ENCODE data around the gene IER5. TPM values are rescaled to one million over a fixed set of nuclear protein-coding genes. Genes with fewer than 3 reads are reported as not detected.
A peak's percentile ranks its signal among the peaks of the same experiment; 100 is the strongest.

IER5 gene
- total RNA-seq, 2 donors from 2014 or later, result 40.9 to 60.4 TPM

GRCh38 chr1:181061891-181062835 is 26.3 kb upstream of the IER5 start:
- Mint-ChIP-seq H3K27me3 (no peaks in the 10 kb centered on the region), H3K9me3 (no peaks in the 10 kb centered on the region), H3K4me1 (peaks cover 13% of the 10 kb centered on the region), H3K27ac (peak overlapping the region; percentile 90), H3K36me3 (ENCODE audit: low read depth) (peaks cover 17% of the 10 kb centered on the region), H3K4me3 (peak overlapping the region; percentile 72)
- peak; percentile 80 for ATAC-seq (replicated peaks)

- ATAC-seq (replicated peaks), result peak; percentile 92
- Mint-ChIP-seq H3K36me3 (ENCODE audit: low read depth) (peaks cover 17% of the 10 kb centered on the region), H3K27me3 (no peaks in the 10 kb centered on the region), H3K27ac (peak overlapping the region; percentile 90), H3K4me1 (peaks cover 13% of the 10 kb centered on the region), H3K4me3 (peak overlapping the region; percentile 72), H3K9me3 (no peaks in the 10 kb centered on the region)
Observed at GRCh38 chr1:181062836-181063428, 25.6 kb upstream of the IER5 start.

GRCh38 chr1:181064011-181064623 is 24.4 kb upstream of the IER5 start:
- Mint-ChIP-seq H3K9me3 (no peaks in the 10 kb centered on the region), H3K27me3 (no peaks in the 10 kb centered on the region), H3K27ac (no peak overlapping the region), H3K4me3 (no peak overlapping the region), H3K4me1 (peaks cover 13% of the 10 kb centered on the region), H3K36me3 (ENCODE audit: low read depth) (peaks cover 11% of the 10 kb centered on the region)
- ATAC-seq (replicated peaks), result no peak

GRCh38 chr1:181064702-181065101 is 23.8 kb upstream of the IER5 start:
- Mint-ChIP-seq H3K4me3 (no peak overlapping the region), H3K9me3 (no peaks in the 10 kb centered on the region), H3K27me3 (no peaks in the 10 kb centered on the region), H3K4me1 (peaks cover 13% of the 10 kb centered on the region), H3K36me3 (ENCODE audit: low read depth) (peaks cover 6% of the 10 kb centered on the region), H3K27ac (no peak overlapping the region)
- ATAC-seq (replicated peaks), result no peak

GRCh38 chr1:181073638-181074037 is 14.9 kb upstream of the IER5 start:
- Mint-ChIP-seq H3K4me1 (no peaks in the 10 kb centered on the region), H3K9me3 (no peaks in the 10 kb centered on the region), H3K36me3 (ENCODE audit: low read depth) (no peaks in the 10 kb centered on the region), H3K4me3 (no peak overlapping the region), H3K27ac (no peak overlapping the region), H3K27me3 (peaks cover 18% of the 10 kb centered on the region)
- ATAC-seq (replicated peaks), result no peak

- Mint-ChIP-seq H3K27me3 (peaks cover 24% of the 10 kb centered on the region), H3K9me3 (no peaks in the 10 kb centered on the region), H3K4me3 (no peak overlapping the region), H3K27ac (no peak overlapping the region), H3K4me1 (peaks cover 9% of the 10 kb centered on the region), H3K36me3 (ENCODE audit: low read depth) (no peaks in the 10 kb centered on the region)
- ATAC-seq (replicated peaks), result no peak
Observed at GRCh38 chr1:181075766-181076350, 12.6 kb upstream of the IER5 start.

GRCh38 chr1:181076852-181077251 is 11.6 kb upstream of the IER5 start:
- H3K36me3 Mint-ChIP-seq (ENCODE audit: low read depth), result no peaks in the 10 kb centered on the region
- H3K27me3 Mint-ChIP-seq, result peaks cover 24% of the 10 kb centered on the region
- H3K4me3 Mint-ChIP-seq, result no peak overlapping the region
- peaks cover 9% of the 10 kb centered on the region for H3K4me1 Mint-ChIP-seq
- no peak overlapping the region for H3K27ac Mint-ChIP-seq
- no peaks in the 10 kb centered on the region for H3K9me3 Mint-ChIP-seq
- no peak for ATAC-seq (replicated peaks)

- H3K9me3 Mint-ChIP-seq, result no peaks in the 10 kb centered on the region
- H3K36me3 Mint-ChIP-seq (ENCODE audit: low read depth), result no peaks in the 10 kb centered on the region
- H3K27ac Mint-ChIP-seq, result no peak overlapping the region
- H3K4me3 Mint-ChIP-seq, result no peak overlapping the region
- ATAC-seq (replicated peaks), result no peak
- H3K4me1 Mint-ChIP-seq, result peaks cover 9% of the 10 kb centered on the region
- H3K27me3 Mint-ChIP-seq, result peaks cover 24% of the 10 kb centered on the region
Observed at GRCh38 chr1:181077576-181078242, 10.8 kb upstream of the IER5 start.

- ATAC-seq (replicated peaks), result peak; percentile 66
- no peaks in the 10 kb centered on the region for H3K36me3 Mint-ChIP-seq (ENCODE audit: low read depth)
- peaks cover 24% of the 10 kb centered on the region for H3K27me3 Mint-ChIP-seq
- no peaks in the 10 kb centered on the region for H3K9me3 Mint-ChIP-seq
- peak overlapping the region; percentile 26 for H3K4me3 Mint-ChIP-seq
- peaks cover 9% of the 10 kb centered on the region for H3K4me1 Mint-ChIP-seq
- H3K27ac Mint-ChIP-seq, result peak overlapping the region; percentile 13
Observed at GRCh38 chr1:181079382-181079781, 9.1 kb upstream of the IER5 start.

- no peak for ATAC-seq (replicated peaks)
- Mint-ChIP-seq H3K27me3 (peaks cover 24% of the 10 kb centered on the region), H3K27ac (peak overlapping the region; percentile 13), H3K36me3 (ENCODE audit: low read depth) (no peaks in the 10 kb centered on the region), H3K4me3 (peak overlapping the region; percentile 26), H3K9me3 (no peaks in the 10 kb centered on the region), H3K4me1 (peaks cover 9% of the 10 kb centered on the region)
Observed at GRCh38 chr1:181079920-181080319, 8.6 kb upstream of the IER5 start.

- Mint-ChIP-seq H3K4me3 (no peak overlapping the region), H3K36me3 (ENCODE audit: low read depth) (no peaks in the 10 kb centered on the region), H3K27ac (no peak overlapping the region), H3K27me3 (peaks cover 24% of the 10 kb centered on the region), H3K4me1 (peaks cover 9% of the 10 kb centered on the region), H3K9me3 (no peaks in the 10 kb centered on the region)
- no peak for ATAC-seq (replicated peaks)
Observed at GRCh38 chr1:181080556-181080955, 7.9 kb upstream of the IER5 start.

- no peaks in the 10 kb centered on the region for H3K9me3 Mint-ChIP-seq
- no peak overlapping the region for H3K4me3 Mint-ChIP-seq
- no peaks in the 10 kb centered on the region for H3K36me3 Mint-ChIP-seq (ENCODE audit: low read depth)
- no peak for ATAC-seq (replicated peaks)
- H3K27me3 Mint-ChIP-seq, result peaks cover 19% of the 10 kb centered on the region
- no peak overlapping the region for H3K27ac Mint-ChIP-seq
- peaks cover 9% of the 10 kb centered on the region for H3K4me1 Mint-ChIP-seq
Observed at GRCh38 chr1:181081395-181081794, 7.1 kb upstream of the IER5 start.

- peaks cover 11% of the 10 kb centered on the region for H3K36me3 Mint-ChIP-seq (ENCODE audit: low read depth)
- ATAC-seq (replicated peaks), result peak; percentile 42
- no peaks in the 10 kb centered on the region for H3K9me3 Mint-ChIP-seq
- no peak overlapping the region for H3K27ac Mint-ChIP-seq
- peaks cover 6% of the 10 kb centered on the region for H3K27me3 Mint-ChIP-seq
- peaks cover 8% of the 10 kb centered on the region for H3K4me1 Mint-ChIP-seq
- no peak overlapping the region for H3K4me3 Mint-ChIP-seq
Observed at GRCh38 chr1:181083842-181084605, 4.5 kb upstream of the IER5 start.
